Measurements from ENCODE around the gene DUSP11. TPM values are rescaled to one million over a fixed set of nuclear protein-coding genes. Genes with fewer than 3 reads are reported as not detected.
"Not testable (repeated sequence)": the region's sequence is repeated elsewhere in the genome, so short reads cannot be mapped to it uniquely, and the experiment has no call there.

DUSP11 gene
- total RNA-seq, 3 donors from 2014 or later (not counting 1 experiment from before 2014, with no cell fraction given), result 45.7 to 50.2 (median 46.6) TPM

DNA sequence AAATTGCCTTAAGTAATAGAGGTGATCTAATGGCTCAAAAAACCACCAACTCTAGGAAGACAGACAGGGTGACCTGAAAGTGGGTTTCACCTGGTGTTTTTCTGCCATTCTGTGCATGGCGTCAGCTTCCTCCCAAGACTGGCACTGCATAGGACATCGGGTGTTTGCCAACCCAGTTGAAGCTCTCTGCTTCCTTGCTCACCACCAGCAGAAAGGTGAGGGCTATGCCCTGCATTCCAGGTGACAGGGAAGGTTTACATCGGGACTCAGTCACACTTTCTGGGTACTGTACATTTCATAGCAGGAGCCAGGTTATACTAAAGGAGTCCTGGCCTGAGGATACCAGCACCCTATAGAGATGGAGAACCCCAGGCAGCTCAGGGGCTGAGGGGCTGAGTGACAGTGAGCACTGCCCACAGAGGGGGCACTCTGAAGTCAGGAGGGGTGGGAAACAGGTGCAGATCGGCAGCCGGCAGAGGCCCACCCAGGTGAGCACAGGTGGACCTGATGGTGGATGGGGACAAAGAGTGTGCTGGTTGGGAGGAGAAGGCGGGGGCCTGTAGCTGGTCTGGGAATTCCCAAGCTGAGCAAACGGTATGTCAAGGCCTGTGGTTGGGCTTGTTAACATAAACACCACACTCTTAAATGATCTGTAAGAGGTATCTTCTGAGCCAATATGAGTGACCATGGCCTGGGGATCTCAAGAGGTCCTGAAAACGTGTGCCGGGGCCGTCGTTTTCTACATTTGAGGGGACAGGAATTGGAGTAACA lies 60.9 kb downstream of the DUSP11 start:
- no peaks in the 10 kb centered on the region for H3K36me3 ChIP-seq (ENCODE audit: control insufficient read depth, insufficient read depth, low read length)
- H3K9me3 Mint-ChIP-seq, result peaks cover 0 to 2% of the 10 kb centered on the region in 2 donors
- H3K27me3 ChIP-seq (ENCODE audit: control insufficient read depth, insufficient read depth, low read length), result no peaks in the 10 kb centered on the region
- peaks cover 6% of the 10 kb centered on the region for H3K36me3 Mint-ChIP-seq
- DNase-seq (no peak), ATAC-seq (no peak)
- 87% methylated on average over 10 of the region's 11 CpGs for WGBS (ENCODE audit: insufficient coverage)
- H3K4me1 Mint-ChIP-seq, result no peaks in the 10 kb centered on the region
- intact Hi-C loops (cut with micrococcal nuclease), result no loop called here
- no peak overlapping the region for H3K27ac ChIP-seq (ENCODE audit: low read length)
- H3K27ac Mint-ChIP-seq, result no peak overlapping the region
- no peaks in the 10 kb centered on the region for H3K4me1 ChIP-seq (ENCODE audit: control insufficient read depth, insufficient read depth, low read length)
- TF ChIP-seq, protein P1, sequence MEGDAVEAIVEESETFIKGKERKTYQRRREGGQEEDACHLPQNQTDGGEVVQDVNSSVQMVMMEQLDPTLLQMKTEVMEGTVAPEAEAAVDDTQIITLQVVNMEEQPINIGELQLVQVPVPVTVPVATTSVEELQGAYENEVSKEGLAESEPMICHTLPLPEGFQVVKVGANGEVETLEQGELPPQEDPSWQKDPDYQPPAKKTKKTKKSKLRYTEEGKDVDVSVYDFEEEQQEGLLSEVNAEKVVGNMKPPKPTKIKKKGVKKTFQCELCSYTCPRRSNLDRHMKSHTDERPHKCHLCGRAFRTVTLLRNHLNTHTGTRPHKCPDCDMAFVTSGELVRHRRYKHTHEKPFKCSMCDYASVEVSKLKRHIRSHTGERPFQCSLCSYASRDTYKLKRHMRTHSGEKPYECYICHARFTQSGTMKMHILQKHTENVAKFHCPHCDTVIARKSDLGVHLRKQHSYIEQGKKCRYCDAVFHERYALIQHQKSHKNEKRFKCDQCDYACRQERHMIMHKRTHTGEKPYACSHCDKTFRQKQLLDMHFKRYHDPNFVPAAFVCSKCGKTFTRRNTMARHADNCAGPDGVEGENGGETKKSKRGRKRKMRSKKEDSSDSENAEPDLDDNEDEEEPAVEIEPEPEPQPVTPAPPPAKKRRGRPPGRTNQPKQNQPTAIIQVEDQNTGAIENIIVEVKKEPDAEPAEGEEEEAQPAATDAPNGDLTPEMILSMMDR (IDR thresholded peaks at IDR 0.05), result no peak
- no peak overlapping the region for H3K4me3 Mint-ChIP-seq
- H3K27me3 Mint-ChIP-seq (ENCODE audit: low read depth in 2 of 2), result peaks cover 17 to 29% of the 10 kb centered on the region in 2 donors
- no peak overlapping the region for H3K4me3 ChIP-seq (ENCODE audit: low read length)
- H3K9me3 ChIP-seq (ENCODE audit: control insufficient read depth, insufficient read depth, low read length), result no peaks in the 10 kb centered on the region

DNA sequence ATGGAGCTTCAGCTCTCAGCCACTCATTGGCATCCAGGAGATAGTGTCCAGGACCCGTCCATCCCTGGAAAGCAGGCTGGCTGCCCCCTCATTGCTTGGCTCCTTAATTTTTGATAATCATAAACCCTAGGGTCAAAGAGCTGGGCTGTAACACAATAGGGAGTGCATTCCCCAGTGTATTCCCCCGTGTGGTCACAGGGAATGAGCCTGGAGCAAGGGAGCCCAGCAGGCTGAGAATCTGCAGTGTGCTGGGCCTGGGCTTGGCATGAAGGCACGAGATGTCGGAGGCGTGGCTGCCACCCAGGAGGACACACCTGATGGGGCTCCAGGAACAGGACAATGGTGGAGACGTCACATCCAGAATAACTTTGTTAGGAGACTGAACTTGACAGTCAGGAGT lies 61.5 kb downstream of the DUSP11 start:
- Mint-ChIP-seq H3K27me3 (ENCODE audit: low read depth in 2 of 2) (peaks cover 20 to 29% of the 10 kb centered on the region in 2 donors), H3K36me3 (peaks cover 6% of the 10 kb centered on the region), H3K4me3 (no peak overlapping the region), H3K27ac (no peak overlapping the region), H3K9me3 (peaks cover 2 to 4% of the 10 kb centered on the region in 2 donors), H3K4me1 (no peaks in the 10 kb centered on the region)
- TF ChIP-seq, protein P1 (IDR thresholded peaks at IDR 0.05), result no peak
- no peak overlapping the region for H3K27ac ChIP-seq (ENCODE audit: low read length)
- DNase-seq (no peak), ATAC-seq (no peak)
- no peaks in the 10 kb centered on the region for H3K27me3 ChIP-seq (ENCODE audit: control insufficient read depth, insufficient read depth, low read length)
- H3K4me3 ChIP-seq (ENCODE audit: low read length), result no peak overlapping the region
- no peaks in the 10 kb centered on the region for H3K36me3 ChIP-seq (ENCODE audit: control insufficient read depth, insufficient read depth, low read length)
- WGBS (ENCODE audit: insufficient coverage), result 86% methylated on average over 6 of the region's 6 CpGs
- intact Hi-C loops (cut with micrococcal nuclease), result no loop called here
- no peaks in the 10 kb centered on the region for H3K4me1 ChIP-seq (ENCODE audit: control insufficient read depth, insufficient read depth, low read length)
- H3K9me3 ChIP-seq (ENCODE audit: control insufficient read depth, insufficient read depth, low read length), result no peaks in the 10 kb centered on the region

DNA sequence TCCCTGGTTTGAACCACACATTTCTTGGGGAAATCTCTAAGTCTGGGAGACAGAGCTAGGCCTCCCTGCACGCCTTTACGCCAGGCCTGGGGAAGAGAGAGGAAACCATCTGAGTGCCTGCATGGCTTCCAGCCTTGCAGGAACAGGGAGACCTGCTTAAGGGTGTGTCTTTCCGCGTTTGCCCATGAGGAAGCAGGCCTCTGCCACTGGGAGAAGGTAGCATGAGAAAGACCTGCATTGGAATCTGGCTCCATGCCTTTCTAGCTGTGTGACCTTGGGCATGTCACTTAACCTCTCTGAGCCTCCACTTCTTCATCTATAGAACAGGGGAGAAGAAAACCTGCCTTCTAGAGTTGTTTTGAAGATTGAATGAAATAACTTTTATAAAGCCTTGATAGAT lies 62.2 kb downstream of the DUSP11 start:
- H3K9me3 Mint-ChIP-seq; intact Hi-C loops (cut with micrococcal nuclease); H3K4me3 Mint-ChIP-seq; H3K4me1 Mint-ChIP-seq; H3K4me1 ChIP-seq (ENCODE audit: control insufficient read depth, insufficient read depth, low read length); H3K4me3 ChIP-seq (ENCODE audit: low read length); ATAC-seq; H3K27ac Mint-ChIP-seq; H3K9me3 ChIP-seq (ENCODE audit: control insufficient read depth, insufficient read depth, low read length); DNase-seq; H3K27ac ChIP-seq (ENCODE audit: low read length); H3K36me3 Mint-ChIP-seq; H3K36me3 ChIP-seq (ENCODE audit: control insufficient read depth, insufficient read depth, low read length); H3K27me3 ChIP-seq (ENCODE audit: control insufficient read depth, insufficient read depth, low read length): not testable (repeated sequence)
- H3K27me3 Mint-ChIP-seq (ENCODE audit: low read depth in 2 of 2), result peaks cover 20 to 29% of the 10 kb centered on the region in 2 donors
- 84% methylated on average over 2 of the region's 4 CpGs for WGBS (ENCODE audit: insufficient coverage)

DNA sequence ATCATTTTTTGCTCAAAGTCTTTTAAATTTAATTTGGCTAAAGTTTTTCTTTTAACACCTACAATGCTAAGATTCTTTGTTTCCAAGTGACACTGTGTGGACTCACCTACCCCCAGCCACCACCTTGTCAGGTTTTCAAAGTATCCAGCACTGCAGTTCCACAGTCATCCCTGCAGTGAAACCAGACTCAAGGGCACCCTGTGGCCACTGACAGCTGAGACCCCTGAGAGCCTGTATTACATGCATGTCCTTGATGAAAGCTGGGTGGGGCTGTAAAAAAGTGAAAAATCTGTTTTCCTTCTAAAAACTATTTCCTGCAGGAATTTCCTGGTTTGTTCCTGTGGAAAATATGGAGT lies 62.7 kb downstream of the DUSP11 start:
- peaks cover 20 to 30% of the 10 kb centered on the region in 2 donors for H3K27me3 Mint-ChIP-seq (ENCODE audit: low read depth in 2 of 2)
- no peak overlapping the region for H3K4me3 Mint-ChIP-seq
- no peaks in the 10 kb centered on the region for H3K36me3 ChIP-seq (ENCODE audit: control insufficient read depth, insufficient read depth, low read length)
- no peaks in the 10 kb centered on the region for H3K9me3 ChIP-seq (ENCODE audit: control insufficient read depth, insufficient read depth, low read length)
- intact Hi-C loops (cut with micrococcal nuclease), result no loop called here
- DNase-seq (no peak), ATAC-seq (no peak)
- H3K4me1 ChIP-seq (ENCODE audit: control insufficient read depth, insufficient read depth, low read length), result no peaks in the 10 kb centered on the region
- no peaks in the 10 kb centered on the region for H3K4me1 Mint-ChIP-seq
- H3K27ac ChIP-seq (ENCODE audit: low read length), result no peak overlapping the region
- TF ChIP-seq, protein P1 (IDR thresholded peaks at IDR 0.05), result no peak
- no peaks in the 10 kb centered on the region for H3K27me3 ChIP-seq (ENCODE audit: control insufficient read depth, insufficient read depth, low read length)
- no peak overlapping the region for H3K27ac Mint-ChIP-seq
- no peak overlapping the region for H3K4me3 ChIP-seq (ENCODE audit: low read length)
- H3K36me3 Mint-ChIP-seq, result peaks cover 6% of the 10 kb centered on the region
- peaks cover 2% of the 10 kb centered on the region in 2 donors for H3K9me3 Mint-ChIP-seq
